Measurements from ENCODE around the gene ACTG2.

ACTG2 gene

DNA sequence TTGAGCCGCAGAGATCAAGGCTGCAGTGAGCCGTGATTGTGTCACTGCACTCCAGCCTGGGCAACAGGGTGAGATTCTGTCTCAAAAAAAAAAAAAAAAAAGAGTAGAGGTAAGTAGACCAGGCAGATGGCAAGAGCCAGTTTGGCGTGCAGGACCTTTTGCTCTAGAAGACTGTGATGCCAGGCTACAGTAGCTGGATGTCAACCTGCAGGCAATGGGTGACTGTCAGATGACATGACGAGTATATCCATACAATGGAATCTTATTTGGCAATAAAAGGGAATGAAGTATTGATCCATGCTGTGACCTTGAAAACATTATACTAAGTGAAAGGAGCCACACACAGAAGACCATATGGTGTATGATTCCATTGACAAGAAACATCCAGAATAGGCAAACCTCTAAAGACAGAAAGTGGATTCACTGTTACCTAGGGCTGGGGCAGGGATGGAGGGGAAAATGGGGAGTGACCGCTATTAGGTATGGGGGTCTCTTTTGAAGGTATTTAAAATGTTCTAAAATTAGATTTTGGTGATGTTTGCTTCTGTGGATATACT, 22.7 kb downstream of the ACTG2 start:
- DNase-seq = no peak

DNA sequence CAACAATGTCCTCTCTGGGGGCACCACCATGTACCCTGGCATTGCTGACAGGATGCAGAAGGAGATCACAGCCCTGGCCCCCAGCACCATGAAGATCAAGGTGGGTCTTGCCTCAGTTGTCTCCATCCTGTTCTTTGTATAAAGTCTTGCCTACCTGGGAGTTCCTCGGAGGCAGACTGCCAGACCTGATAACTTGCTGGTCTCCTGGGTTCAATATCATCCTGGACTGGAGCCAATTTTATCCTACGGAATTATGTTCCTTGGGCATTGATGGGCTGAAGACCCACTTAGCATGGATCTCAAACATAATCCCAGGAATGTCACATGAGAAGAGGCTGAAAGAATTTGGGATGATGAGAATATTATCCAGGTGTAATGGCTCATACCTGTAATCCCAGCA, 23.9 kb downstream of the ACTG2 start:
- no peak for DNase-seq

DNA sequence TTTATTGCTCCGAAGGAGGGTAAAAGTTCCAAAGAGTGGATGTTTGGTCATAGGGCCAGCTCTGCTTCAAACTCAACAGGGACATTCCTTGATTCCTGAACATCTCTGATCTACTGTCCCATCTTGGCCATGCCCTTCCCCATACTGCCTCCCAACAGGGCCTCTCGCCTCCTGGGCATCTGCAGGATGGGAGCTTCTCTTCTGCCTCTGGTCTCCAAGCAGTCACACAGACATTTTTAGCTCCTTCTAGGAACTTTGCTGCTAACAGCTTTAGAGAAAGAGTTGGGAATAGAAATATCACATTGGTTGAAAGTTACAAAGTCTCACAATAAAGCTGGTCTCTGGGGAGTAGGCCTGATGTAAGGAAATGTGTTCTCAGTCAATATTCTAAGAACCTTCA, 24.5 kb downstream of the ACTG2 start:
- no peak for DNase-seq

DNA sequence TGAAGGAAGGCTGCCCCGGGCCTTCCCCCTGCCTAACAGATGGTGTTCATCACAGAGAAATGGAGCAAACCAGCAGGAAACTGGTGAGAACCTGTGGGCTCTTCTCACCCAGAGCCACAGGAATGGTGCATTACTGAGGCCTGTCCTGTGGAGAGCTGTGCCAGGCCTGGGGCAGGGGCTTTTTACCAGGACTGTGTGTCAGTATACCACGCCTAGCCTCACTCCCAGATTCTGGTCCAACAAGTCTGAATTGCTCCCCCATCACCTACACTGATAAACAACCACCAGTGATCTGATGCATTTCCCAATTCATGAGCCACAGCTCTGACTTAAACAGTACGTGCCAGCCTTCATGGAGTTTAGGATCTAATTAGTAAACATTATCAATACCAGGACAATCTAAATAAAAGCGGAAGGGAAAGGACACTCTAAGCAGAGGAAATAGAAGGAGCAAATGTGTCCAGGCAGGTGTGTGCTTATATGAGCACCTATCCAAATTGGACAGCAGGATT, 24.9 kb downstream of the ACTG2 start:
- DNase-seq = no peak

DNA sequence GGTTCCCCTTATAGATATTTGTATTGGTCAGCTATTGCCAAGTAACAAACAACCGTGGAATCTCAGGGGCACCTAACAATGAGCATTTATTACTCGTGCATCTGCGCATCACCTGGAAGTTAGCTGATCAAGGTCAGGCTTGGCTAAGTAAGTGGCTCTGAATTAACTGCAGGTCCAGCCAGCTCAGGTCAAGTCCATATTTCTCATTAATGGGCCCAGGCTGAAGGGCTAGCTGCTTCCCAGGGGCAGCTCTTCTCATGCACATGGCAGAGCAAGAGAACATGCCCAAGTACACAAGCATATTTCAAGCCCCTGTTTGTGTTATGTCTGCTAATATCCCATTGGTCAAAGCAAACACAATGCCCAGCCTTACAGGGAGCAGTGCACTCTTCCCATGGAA, 26.0 kb downstream of the ACTG2 start:
- no peak for DNase-seq

DNA sequence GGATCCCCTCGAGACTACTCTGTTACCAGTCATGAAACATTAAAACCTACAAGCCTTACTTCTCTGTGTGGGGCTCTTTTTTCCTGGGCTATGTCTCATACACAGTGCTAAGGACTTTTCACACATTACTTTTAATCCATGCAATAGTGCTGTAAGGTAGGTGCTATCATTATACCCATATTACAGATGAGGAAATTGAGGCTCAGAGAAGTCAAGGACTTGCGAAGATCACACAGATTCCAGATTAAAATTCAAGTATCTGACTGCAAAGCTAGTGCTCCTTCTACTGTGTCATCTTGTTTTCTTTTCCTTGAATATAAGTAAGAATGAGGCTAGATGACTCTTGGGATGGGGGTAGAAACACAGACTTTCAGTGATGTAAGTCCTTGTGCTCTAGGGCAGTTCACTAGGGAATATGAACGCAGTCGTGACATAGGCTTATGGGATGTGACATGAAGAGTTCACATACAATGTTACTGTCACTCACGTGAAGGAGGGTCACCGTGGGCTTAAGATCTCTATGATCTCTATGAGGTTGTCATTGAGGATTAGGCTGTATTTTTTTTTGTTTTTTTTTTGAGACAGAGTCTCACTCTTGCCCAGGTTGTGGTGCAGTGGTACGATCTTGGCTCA, 26.9 kb downstream of the ACTG2 start:
- no peak for DNase-seq

DNA sequence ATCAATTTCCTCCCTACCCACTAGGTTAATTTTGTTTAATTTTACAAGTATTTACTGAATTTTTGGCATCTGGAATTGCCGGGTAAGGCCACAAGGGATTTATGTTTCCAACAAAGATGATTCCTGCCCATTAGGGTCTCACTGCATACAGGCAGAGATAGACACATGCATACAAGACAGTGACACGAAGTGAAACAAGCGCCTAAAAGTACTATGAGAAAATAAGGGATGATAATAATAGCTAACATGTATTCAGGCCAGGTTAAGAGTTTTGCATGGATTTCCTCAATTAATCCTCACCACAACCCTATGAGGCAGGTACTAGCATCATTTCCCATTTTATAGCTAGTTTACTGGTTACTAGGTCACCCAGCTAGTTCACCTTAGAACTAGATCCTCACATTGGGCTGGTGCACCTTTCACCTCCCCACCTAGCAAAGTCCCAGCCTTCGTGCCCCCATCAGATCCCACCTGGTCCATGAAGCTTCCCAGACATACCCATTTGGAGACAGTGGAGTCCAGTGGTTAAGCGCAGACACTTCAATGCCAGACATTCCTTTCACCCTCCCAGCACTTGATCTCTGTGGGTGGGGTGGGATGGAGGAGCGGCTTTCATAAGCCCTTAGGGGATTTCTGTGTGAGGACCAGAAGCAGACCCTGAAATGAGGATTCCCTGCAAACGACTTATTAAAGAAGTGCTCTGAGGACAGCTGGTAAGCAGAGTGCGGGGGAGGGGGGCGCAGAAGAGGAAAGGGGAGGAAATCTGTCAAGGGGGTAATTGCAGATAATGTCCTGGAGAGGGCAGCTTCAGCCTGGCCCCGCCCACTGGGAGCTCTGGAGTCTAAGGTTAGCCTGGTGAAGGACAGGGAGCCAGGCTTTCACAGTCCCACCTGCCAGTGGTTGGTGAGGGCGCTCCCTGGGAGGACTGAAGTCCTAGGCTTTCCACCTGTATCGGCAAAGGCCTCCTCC, 28.1 kb downstream of the ACTG2 start:
- no peak for DNase-seq

DNA sequence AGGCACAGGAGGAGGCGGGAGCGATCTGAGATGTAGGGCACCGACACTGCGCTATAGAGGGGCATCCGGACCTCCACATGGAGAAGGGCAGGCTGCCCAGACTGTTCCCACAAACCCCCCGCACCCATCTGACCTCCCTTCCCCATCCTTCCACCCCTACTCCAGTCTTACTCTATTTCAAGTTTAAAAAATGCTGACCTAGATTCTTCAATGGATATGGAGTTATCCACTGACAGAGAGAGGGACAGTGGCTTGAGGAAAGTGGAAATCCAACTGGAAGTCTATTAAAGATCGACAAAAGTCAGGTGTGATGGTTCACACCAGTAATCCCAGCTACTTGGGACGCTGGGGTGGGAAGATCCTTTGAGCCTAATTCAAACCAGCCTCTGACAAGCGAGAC, 28.8 kb downstream of the ACTG2 start:
- DNase-seq = no peak

DNA sequence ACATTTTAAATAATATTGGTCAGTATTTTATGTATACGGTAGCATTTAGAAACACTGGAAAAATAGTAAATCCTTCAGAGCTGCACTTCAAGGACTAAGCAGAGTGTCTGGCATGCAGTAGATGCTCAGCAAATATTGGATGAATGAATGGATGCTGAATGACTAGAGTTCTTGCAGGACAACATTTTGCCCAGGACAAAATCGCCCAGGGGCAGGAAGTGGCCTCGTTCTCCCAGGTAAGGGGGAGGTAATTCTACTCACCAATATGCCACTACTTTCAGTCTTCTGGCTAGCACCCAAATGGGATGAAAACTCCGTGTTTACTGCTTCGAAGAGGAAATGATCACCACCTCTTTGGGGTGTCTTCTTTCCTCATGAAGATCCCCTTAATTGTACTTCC, 29.9 kb downstream of the ACTG2 start:
- DNase-seq = no peak

DNA sequence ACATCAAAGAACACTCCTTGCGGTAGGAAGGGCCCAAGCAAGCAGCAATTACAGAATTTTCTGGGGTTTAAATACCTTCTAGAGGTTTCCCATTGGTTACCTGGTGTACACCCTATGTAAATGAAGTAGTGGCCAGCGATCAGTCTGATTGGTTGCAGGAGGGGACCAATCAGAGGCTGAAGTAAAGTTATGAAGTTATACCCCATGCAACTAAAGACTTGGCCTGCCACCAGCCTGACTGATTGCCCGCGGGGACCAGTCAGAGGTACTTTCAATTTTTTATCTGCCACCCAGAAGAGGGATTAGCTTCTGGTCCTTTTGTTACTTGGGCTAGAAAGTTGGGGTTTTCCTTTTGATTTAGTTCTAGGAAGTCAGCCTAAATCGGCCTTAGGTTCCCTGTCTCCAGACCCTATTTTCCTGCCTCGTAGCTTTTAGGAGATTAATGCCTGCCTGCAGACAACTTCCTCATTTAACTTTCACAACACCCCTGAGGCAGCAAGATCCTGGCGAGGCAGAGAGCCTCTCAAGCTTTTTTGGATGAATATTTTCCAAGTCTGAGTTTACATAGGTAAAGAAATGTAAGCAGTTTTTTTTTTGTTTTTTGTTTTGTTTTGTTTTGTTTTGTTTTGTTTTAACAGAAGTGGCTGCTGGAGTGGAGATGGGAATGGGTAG, 32.4 kb downstream of the ACTG2 start:
- DNase-seq = no peak

DNA sequence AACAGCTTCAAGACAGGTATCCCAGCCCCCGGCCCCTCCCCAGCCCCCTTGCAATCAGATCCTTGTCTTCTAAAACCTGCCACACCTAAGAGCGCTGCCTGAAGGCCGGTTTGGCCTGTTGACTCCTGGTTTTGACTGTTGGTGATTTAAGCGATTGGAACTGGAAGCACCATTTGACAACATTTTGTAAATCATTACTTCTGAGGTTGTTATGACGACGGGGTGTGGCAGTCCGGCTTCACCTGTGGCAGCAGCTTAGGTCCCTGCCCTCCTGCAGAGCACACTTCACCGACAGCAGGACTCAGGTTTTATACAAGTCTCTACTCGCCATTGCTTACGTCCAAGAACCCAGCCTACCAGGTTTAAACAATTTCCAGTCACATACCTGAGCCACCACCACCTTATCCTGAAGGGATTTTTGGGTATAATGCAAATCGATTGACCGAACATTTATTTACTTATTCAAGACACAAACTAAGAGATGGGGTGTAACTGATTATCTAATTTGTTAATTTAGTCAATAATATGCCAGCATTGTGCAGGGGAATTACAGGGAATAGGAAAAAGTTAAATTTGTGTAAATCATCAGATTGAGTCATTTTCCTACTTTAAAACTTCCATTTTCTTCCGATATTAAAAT, 33.2 kb downstream of the ACTG2 start:
- DNase-seq = no peak

DNA sequence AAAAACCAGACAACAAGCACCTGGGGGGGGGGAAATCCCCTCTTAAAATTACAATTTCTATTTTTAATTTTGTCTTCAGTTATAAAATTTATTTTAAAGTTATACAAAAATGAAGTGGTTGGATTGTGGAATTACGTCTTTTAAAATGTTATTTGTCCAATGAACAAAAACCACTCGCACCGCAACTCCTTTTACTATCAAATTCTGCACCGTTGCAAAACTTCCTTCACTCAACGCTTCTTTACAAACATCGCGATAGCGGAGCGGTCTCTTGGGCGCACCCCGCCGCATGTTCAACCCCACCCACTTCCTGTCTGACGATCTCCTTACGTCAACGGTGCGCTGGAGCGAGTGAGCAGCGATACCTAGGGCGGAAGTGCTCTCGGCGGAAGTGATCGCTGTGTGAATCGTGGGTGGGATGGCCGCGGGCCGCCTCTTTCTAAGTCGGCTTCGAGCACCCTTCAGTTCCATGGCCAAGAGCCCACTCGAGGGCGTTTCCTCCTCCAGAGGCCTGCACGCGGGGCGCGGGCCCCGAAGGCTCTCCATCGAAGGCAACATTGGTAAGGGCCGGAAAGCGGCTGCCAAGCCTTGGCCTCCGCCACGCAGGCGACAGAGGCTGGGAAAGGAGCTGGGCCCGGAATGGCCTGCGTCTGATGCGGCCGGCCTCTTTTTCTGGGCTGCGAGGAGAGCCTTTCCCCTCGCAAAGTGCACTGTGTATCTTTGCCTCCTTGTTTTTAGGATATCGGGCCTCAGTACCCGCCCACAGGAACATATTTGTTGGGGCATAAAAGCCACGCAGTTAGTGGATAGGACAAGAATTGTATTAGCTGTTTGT, 33.9 kb downstream of the ACTG2 start, which contains the start of gene DGUOK:
Gene DGUOK (plus strand): TSS at position 388 of the 835 bp plus-strand sequence. CDS start 31 bp downstream, at position 419.
- DNase-seq = peak; percentile 96

DNA sequence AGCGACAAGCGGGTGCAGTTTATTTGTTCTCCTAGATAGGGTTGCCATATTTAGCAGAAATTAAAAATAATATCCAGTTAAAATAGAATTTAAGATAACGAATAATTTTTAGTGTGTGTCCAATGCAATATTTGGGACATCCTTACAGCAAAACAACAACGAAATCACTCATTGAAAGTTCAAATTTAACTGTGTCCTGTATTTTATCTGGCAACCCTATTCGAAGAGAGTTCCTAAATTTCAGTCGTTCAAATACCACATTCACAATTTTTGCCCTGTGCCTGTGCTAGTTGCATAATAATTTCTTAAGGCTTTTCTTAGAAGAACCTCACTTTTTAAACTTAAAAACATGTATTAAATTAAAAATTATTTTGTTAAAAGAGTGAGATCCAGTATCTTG, 34.5 kb downstream of the ACTG2 start:
- no peak for DNase-seq

DNA sequence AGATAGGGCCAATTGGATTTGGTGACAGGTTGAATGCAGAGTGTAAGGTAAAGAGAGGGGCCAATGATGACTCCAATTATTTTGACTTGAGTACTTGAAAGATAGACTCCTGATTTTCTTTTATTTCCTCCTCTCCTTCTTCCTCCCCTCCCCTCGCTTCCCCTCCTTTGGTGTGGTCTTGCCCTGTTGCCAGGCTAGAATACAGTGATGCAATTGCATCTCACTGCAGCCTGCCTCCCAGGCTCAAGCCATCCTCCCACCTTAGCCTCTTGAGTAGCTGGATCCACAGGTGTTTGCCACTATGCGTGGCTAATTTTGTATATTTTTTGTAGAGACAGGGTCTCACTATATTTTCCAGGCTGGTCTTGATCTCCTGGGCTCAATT, 36.1 kb downstream of the ACTG2 start:
- no peak for DNase-seq

DNA sequence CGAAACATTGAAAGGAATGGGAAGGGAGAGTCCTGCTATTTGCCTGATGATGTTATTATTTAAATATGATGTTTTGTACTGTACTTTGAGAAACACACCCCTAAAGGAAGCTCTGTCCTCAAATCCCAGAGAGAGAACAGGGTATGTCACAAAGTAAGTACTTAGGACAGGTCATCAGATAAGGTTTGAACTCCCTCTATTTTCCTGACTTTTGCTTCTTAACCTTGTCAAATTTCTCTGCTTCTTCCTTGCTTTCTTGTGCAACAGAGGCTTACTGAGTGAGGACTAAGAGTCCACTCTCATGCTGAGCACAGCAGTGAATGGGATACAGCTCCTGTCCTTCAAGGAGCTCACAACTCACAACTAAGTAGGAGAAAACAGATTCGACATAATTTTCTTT, 37.6 kb downstream of the ACTG2 start:
- DNase-seq = no peak

DNA sequence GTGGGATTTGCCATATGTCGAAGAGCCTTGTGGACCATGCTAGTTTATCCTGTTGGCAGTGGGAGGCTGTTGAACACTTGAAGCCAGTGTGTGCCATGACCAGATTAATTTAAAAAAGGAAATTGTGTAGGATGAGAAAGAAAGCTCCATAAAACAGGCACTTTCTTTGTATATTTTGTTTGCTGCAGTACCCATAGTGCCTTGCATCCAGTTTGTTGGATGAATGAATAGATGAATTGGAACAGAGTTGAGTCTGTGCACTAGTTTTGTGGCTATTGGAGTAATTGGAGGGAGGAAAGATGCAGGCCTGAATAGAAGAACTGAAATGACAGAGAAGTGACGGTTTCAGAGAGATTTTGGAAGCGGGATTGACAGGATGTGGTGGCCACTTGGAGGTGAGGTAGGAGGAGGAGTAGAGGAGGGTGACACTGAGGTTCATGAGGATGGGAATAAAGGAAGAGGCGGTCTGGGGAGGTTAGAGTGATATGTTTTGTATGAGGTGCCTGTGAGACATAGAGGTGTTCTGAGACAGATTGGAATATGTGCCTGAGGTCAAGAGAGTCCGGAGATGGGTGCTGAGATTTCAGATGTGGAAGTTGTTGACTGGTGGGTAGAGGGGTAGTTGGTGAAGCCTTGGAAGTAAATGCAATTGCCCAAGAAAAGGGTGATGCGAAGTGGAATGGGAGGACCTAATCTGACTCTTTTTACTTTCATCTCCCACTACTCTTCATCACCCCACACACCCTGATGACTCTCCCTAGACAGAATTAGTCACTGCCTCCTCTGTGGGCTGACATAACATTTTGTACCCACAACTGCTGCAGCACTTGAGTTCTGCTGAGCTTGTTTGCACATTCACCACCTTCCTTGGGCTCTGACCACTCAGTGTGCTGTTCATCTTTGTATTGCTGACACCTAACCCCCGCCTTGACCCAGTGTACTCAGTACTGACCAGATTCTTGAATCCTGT, 39.0 kb downstream of the ACTG2 start:
- DNase-seq = peak; percentile 63

DNA sequence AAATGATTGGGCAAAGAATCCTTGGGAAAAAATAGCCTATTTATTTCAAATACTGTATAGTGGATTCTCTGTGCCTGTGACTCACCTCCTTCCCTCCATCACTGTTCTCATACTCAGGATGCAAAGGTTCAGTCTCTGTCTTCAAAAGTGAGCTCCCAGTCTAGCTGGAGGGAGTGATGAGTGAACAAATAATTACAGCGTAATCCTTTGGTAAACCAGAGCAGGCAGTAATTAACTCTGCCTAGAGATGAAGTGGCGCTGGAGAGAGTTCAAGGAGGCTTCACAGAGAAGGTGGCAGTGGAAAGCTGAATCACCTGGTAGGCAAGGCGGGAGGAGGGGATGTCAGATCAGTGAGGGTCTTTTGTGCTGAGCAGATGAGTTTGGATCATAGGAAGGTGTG, 40.4 kb downstream of the ACTG2 start:
- no peak for DNase-seq

DNA sequence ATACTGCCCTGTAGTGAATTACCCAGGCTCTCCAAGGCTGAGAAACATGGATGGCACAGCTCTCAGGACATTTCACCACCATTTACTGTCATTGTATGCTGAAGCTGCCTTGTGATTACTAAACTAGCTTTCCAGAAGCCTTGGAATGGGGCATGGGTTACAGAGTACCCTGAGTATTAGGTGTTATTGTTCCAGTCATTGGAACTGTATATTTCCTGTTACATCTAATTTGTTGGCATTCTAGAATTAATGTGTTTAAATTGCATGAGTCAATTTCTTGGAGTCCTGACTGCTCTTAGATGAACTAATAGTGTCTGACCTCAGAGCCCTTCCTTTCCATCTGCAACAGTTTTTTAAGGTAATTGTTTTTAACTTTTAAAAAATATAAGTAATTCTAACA, 42.8 kb downstream of the ACTG2 start:
- DNase-seq = no peak

DNA sequence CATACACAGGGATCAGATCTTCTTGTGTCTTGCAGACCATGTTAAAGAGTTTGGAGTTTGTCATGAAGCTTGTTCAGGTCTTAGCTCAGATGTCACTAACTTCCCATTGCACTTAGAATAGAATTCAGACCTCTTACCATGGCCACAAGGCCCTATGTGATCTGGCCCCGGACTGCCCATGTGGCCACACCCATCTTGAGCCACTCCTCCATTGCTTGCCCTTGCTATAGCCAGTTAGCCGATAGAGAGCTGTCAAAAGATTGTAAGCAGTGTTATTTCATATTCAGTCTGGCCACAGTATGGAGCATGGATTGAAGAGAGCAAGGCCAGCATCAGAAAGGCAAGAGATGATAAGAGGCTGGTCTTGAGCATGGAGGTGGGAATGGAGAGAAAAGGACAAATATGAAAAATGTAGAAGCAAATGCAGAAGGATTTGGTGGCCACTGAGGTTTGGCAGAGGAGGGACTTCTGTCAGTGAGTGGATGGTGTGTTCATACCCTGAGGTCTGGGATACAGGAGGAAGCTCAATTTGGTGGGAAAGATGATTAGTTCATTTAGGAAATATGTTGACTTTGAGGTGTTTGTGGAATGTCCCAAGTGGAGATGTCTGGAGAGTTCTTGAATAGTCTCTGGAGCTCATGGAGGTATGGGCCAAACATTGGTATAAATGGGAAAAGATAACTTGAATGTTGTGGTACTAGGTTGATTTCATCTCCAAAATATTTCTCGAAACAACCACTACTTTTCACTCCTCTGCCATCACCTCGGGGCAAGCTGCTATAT, 44.5 kb downstream of the ACTG2 start:
- no peak for DNase-seq

DNA sequence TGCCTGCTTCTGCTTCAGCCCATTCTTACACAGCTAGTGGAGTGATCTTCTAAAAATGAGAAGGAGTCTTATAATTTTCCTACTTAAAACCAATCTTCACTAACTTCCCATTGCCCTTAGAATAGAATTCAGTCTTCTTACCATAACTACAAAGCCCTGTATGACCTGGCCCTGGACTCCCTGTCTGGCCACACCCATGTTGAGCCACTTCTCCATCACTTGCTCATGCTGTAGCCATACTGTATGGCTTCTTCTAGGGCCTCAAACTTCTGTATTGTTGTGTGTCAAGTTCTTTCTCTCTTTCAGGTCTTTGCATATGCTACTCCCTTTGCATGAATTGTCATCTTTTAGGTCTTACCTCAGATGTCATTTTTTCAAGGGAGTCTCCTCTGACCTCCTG, 45.1 kb downstream of the ACTG2 start:
- no peak for DNase-seq

Measured in stimulated activated naive CD4-positive, alpha-beta T cell treated with Interleukin-2 at 50 U/mL for 16 hours (primary cell).